ENCODE results near the gene SHC2. TPM values are rescaled to one million over a fixed set of nuclear protein-coding genes. Genes with fewer than 3 reads are reported as not detected.

The SHC2 gene
- polyA plus RNA-seq, 1 of the 3 experiments (the other 2 are of a cell fraction): 0.64 TPM

GRCh38 chr19:425056-425455 is 35.8 kb downstream of the SHC2 start:
- Histone ChIP-seq H3K36me3 (replicated peaks in 1 of 2; ENCODE audit: control insufficient read depth in 1 of 2, insufficient read depth in 2 of 2, low read length in 1 of 2) (no peaks in the 10 kb centered on the region), H3K27me3 (ENCODE audit: insufficient read depth) (no peaks in the 10 kb centered on the region), H3K9ac (no peak overlapping the region), H3K27ac (ENCODE audit: low read depth in 2 of 2, low read length in 1 of 2) (no peak overlapping the region), H3K4me2 (no peak overlapping the region), H3K4me1 (ENCODE audit: control insufficient read depth in 1 of 2, insufficient read depth in 2 of 2, low read depth in 1 of 2, low read length in 1 of 2) (peaks cover 0 to 12% of the 10 kb centered on the region in 2 experiments; a peak in 1 of 4 replicates), H3K79me2 (ENCODE audit: insufficient read depth) (no peaks in the 10 kb centered on the region), H3K9me3 (no peaks in the 10 kb centered on the region), H3F3A (replicated peaks; ENCODE audit: insufficient read depth) (no peaks in the 10 kb centered on the region), H3K9me2 (no peaks in the 10 kb centered on the region), H2AFZ (ENCODE audit: low read depth) (no peak overlapping the region), H4K20me1 (ENCODE audit: insufficient read depth) (no peaks in the 10 kb centered on the region), H3K4me3 (ENCODE audit: low read depth in 2 of 2, low read length in 1 of 2) (no peak overlapping the region)
- DNase-seq: no peak
- POLR2A ChIA-PET: no interaction called here
- WGBS (ENCODE audit: low lambda C conversion rate): 84% methylated on average over 6 of the region's 26 CpGs
- no peak for TF ChIP-seq FOSL2 (IDR thresholded peaks at IDR 0.05; ENCODE audit: borderline replicate concordance, low read depth)
- no peak for TF ChIP-seq ZBTB33 (IDR thresholded peaks at IDR 0.05; ENCODE audit: borderline replicate concordance, low read depth)
- TF ChIP-seq IRF3 (IDR thresholded peaks at IDR 0.05; ENCODE audit: low read depth, low read length): no peak
- no peak for TF ChIP-seq NRF1 (IDR thresholded peaks at IDR 0.05; ENCODE audit: low read depth, low read length)
- TF ChIP-seq NFIC (IDR thresholded peaks at IDR 0.05; ENCODE audit: borderline replicate concordance): no peak
- no peak for TF ChIP-seq MAX (IDR thresholded peaks at IDR 0.05; ENCODE audit: low read depth)
- TF ChIP-seq USF2 (IDR thresholded peaks at IDR 0.05; ENCODE audit: borderline replicate concordance, low read depth, low read length): no peak
- TF ChIP-seq MXI1 (IDR thresholded peaks at IDR 0.05; ENCODE audit: low read depth, low read length): no peak
- no peak for TF ChIP-seq PBX3 (IDR thresholded peaks at IDR 0.05)
- no peak for TF ChIP-seq RAD21 (IDR thresholded peaks at IDR 0.05; ENCODE audit: low read length)
- TF ChIP-seq USF1 (IDR thresholded peaks at IDR 0.05; ENCODE audit: borderline replicate concordance, low read depth): no peak
- no peak for TF ChIP-seq POLR2AphosphoS5 (IDR thresholded peaks at IDR 0.05; ENCODE audit: low read depth, low read length)
- no peak for TF ChIP-seq CHD2 (IDR thresholded peaks at IDR 0.05; ENCODE audit: low read length, partially characterized antibody)
- no peak for TF ChIP-seq RCOR1 (IDR thresholded peaks at IDR 0.05; ENCODE audit: low read length)
- CTCF ChIA-PET: no interaction called here
